SU-DHL-6 (cell line): ENCODE measurements around the gene KSR2.
"Not testable (repeated sequence)": the region's sequence is repeated elsewhere in the genome, so short reads cannot be mapped to it uniquely, and the experiment has no call there.

ENCODE experiments used
- H2AFZ ChIP-seq: fragments of 200-600 bp; sonication (generic); 2 replicates; pipeline ENCODE4 v1.6.1; 2014; ENCODE audit warnings: low read depth, mild to moderate bottlenecking, moderate library complexity, mixed read lengths, antibody characterized with exemption, low read length; ENCODE audit not compliant: severe bottlenecking
- H3F3A ChIP-seq: fragments of 200-600 bp; shearing (Covaris generic); 2 replicates; pipeline ENCODE4 v1.6.0; 2016; ENCODE audit warnings: antibody characterized with exemption, mild to moderate bottlenecking; ENCODE audit not compliant: insufficient read depth
- H3K27ac ChIP-seq: fragments of 200-600 bp; sonication (generic); 2 replicates; pipeline ENCODE4 v1.5.1; 2016; ENCODE audit warnings: low read depth, mild to moderate bottlenecking, low read length, moderate library complexity, mixed read lengths
- H3K27me3 ChIP-seq: fragments of 200-600 bp; sonication (generic), shearing (Covaris generic); 2 replicates; pipeline ENCODE4 v1.6.0; 2014; ENCODE audit warnings: mild to moderate bottlenecking, low read length
- H3K36me3 ChIP-seq: fragments of 200-600 bp; sonication (generic); 2 replicates; pipeline ENCODE4 v1.6.1; 2014; ENCODE audit warnings: mild to moderate bottlenecking, low read length, mixed read lengths
- H3K4me2 ChIP-seq: fragments of 300-600, 200-600 bp; shearing (Covaris generic), sonication (generic); 2 replicates; pipeline ENCODE4 v1.6.0; 2014; ENCODE audit warnings: low read length, low read depth, mild to moderate bottlenecking; ENCODE audit not compliant: poor library complexity, severe bottlenecking
- H3K4me3 ChIP-seq: fragments of 200-600 bp; sonication (generic); 2 replicates; pipeline ENCODE4 v1.5.1; 2014; ENCODE audit warnings: antibody characterized with exemption, low read length, mild to moderate bottlenecking, mixed read lengths; ENCODE audit not compliant: insufficient read depth, poor library complexity, severe bottlenecking
- H3K79me2 ChIP-seq: fragments of 200-600 bp; sonication (generic); 2 replicates; pipeline ENCODE4 v1.6.1; 2014; ENCODE audit warnings: mild to moderate bottlenecking, low read length, moderate library complexity; ENCODE audit not compliant: insufficient read depth
- H3K9ac ChIP-seq: fragments of 200-600 bp; sonication (generic); 2 replicates; pipeline ENCODE4 v1.7.0; 2014; ENCODE audit warnings: mild to moderate bottlenecking, low read length
- H3K9me2 ChIP-seq: fragments of 200-600 bp; sonication (generic); replicated peaks from 2 replicates; pipeline ENCODE4 v1.6.1; 2014; ENCODE audit warnings: low read length; ENCODE audit not compliant: insufficient read depth
- H3K9me3 ChIP-seq: fragments of 200-600 bp; sonication (generic); 2 replicates; pipeline ENCODE4 v1.6.1; 2014; ENCODE audit warnings: low read length, mixed read lengths; ENCODE audit not compliant: insufficient read depth
- H4K20me1 ChIP-seq: fragments of 200-600 bp; sonication (generic); 2 replicates; pipeline ENCODE4 v1.6.1; 2014; ENCODE audit warnings: low read depth, mild to moderate bottlenecking, antibody characterized with exemption, low read length, moderate library complexity, mixed read lengths
- CTCF ChIP-seq: fragments of 200-600 bp; sonication (generic); IDR thresholded peaks from one replicate; pipeline ENCODE4 v1.5.1; 2017; ENCODE audit warnings: antibody characterized with exemption, mild to moderate bottlenecking, low read length, moderate library complexity; ENCODE audit not compliant: insufficient read depth, poor library complexity, severe bottlenecking
- EZH2phosphoT487 ChIP-seq: fragments of 200-600 bp; sonication (generic), shearing (Covaris generic); conservative IDR thresholded peaks from 2 replicates; pipeline ENCODE4 v1.6.1; 2018; ENCODE audit warnings: mild to moderate bottlenecking, antibody characterized with exemption, low read length, moderate library complexity, mixed read lengths

The KSR2 gene

DNA sequence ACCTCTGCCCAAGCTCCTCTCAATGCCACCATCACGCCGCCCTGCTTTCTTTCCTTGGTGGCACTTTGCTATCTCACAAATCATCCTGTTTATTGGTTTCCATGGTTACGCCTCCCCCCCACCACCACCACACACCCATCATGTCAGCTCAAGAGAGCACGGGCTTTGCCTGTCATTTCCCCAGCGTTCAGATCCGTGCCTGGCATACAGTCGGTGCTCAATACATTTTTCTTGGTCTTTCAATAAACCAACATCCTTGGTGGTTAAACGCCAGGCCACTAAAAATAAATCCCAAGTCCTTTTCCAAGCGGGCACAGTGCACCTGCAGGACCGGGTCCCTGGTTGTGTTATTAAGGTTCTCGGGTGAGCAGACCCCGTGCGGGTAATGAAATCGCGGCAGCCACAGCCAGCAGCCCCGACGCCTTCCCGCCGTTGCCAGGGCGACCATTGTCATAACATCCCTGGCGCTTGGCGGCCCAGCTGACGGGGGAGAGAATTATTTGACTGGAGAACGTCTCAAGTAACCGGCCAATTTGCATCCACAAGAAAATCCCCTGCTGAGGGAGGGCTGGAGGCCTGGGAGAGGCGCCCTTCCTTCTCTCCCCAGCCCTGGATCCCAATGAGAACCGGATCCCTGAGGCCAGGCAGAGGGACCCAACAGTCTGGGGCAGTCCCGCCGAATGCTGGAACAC lies 92.9 kb downstream of the KSR2 start:
- Histone ChIP-seq H3K4me3 (no peak overlapping the region), H2AFZ (no peak overlapping the region)
- TF ChIP-seq CTCF (no peak), EZH2phosphoT487 (no peak)

DNA sequence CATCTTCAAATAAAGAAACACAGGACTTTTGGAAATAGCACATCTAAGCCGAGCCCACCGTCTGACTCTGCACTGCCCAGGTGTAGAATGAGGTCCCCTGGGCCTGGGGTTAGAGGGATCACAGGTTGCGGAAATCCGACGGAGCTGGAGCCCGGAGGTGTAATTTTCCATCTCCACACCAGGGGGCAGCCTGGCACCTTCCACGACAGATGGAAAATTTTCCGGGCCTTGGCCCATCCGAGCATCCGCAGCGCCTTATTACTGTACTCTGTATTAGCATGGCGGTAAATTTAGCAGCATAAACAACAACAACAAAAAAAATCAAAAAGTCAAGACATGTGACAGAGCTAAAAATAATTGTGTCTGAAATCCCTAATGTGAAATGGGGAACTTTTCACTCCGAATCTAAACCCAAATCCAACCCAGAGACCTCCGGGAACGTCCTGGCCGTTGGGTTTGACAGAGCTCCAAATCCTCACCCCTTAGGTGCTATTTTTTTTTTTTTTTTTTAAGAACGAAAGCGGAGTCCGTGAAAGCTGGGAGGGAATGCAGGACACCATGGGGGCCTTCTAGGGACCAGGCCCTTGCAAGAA lies 93.9 kb downstream of the KSR2 start:
- H3K9me3 ChIP-seq: no peaks in the 10 kb centered on the region
- H3K4me2 ChIP-seq: no peak overlapping the region
- no peaks in the 10 kb centered on the region for H4K20me1 ChIP-seq
- H3K27me3 ChIP-seq: no peaks in the 10 kb centered on the region
- H3K9ac ChIP-seq: no peak overlapping the region
- H3K4me3 ChIP-seq: no peak overlapping the region
- TF ChIP-seq CTCF: peak; percentile 56
- no peak for TF ChIP-seq EZH2phosphoT487
- H3K9me2 ChIP-seq: no peaks in the 10 kb centered on the region
- H3K27ac ChIP-seq: no peak overlapping the region
- no peak overlapping the region for H2AFZ ChIP-seq
- no peaks in the 10 kb centered on the region for H3F3A ChIP-seq
- no peaks in the 10 kb centered on the region for H3K79me2 ChIP-seq
- H3K36me3 ChIP-seq: no peaks in the 10 kb centered on the region

More for the DNA sequence above, 92.9 kb downstream of the KSR2 start:
- Histone ChIP-seq H3K9ac (no peak overlapping the region), H3K27ac (no peak overlapping the region), H3K9me3 (no peaks in the 10 kb centered on the region), H3F3A (no peaks in the 10 kb centered on the region), H3K27me3 (no peaks in the 10 kb centered on the region), H3K36me3 (no peaks in the 10 kb centered on the region), H3K79me2 (no peaks in the 10 kb centered on the region), H3K9me2 (no peaks in the 10 kb centered on the region), H3K4me2 (no peak overlapping the region), H4K20me1 (no peaks in the 10 kb centered on the region)

- H3K9me2 ChIP-seq, H3F3A ChIP-seq, H3K27ac ChIP-seq, H3K4me3 ChIP-seq, H3K79me2 ChIP-seq, H3K4me2 ChIP-seq, H3K9ac ChIP-seq, H2AFZ ChIP-seq, H4K20me1 ChIP-seq, H3K36me3 ChIP-seq, H3K9me3 ChIP-seq, H3K27me3 ChIP-seq: not testable (repeated sequence)
Measured at GRCh38 chr12:117874198-117874597, 94.6 kb downstream of the KSR2 start.

- Histone ChIP-seq H3K4me2 (no peak overlapping the region), H3F3A (no peaks in the 10 kb centered on the region), H3K4me3 (no peak overlapping the region), H4K20me1 (no peaks in the 10 kb centered on the region), H3K27ac (no peak overlapping the region), H3K9me3 (no peaks in the 10 kb centered on the region), H3K27me3 (no peaks in the 10 kb centered on the region), H3K36me3 (no peaks in the 10 kb centered on the region), H3K9ac (no peak overlapping the region), H3K9me2 (no peaks in the 10 kb centered on the region), H3K79me2 (no peaks in the 10 kb centered on the region), H2AFZ (no peak overlapping the region)
- TF ChIP-seq CTCF: no peak
- TF ChIP-seq EZH2phosphoT487: no peak
Measured at GRCh38 chr12:117872546-117873169, 96.1 kb downstream of the KSR2 start.
